NCI-H446 (cell line): ENCODE measurements around the gene TCERG1L.

Source experiments
- DNase-seq, 2 experiments: peaks; one replicate each; lab custom pipeline; 2025; lab: John Stamatoyannopoulos, UW

The TCERG1L gene

GRCh38 chr10:131124945-131125344 lies 186.6 kb downstream of the TCERG1L start:
- no peak for DNase-seq

GRCh38 chr10:131123496-131123895 lies 188.0 kb downstream of the TCERG1L start:
- DNase-seq: no peak

- no peak for DNase-seq
Observed at GRCh38 chr10:131121511-131122035, 189.9 kb downstream of the TCERG1L start.

GRCh38 chr10:131119626-131120355 lies 191.7 kb downstream of the TCERG1L start:
- DNase-seq: no peak

- DNase-seq: no peak
Observed at GRCh38 chr10:131117416-131118212, 193.9 kb downstream of the TCERG1L start.

- no peak for DNase-seq
Observed at GRCh38 chr10:131116991-131117375, 194.5 kb downstream of the TCERG1L start.

- DNase-seq: no peak
Observed at GRCh38 chr10:131116216-131116990, 195.1 kb downstream of the TCERG1L start.

GRCh38 chr10:131115801-131116200 lies 195.7 kb downstream of the TCERG1L start:
- DNase-seq: no peak

GRCh38 chr10:131115321-131115720 lies 196.2 kb downstream of the TCERG1L start:
- DNase-seq: no peak

- no peak for DNase-seq
Observed at GRCh38 chr10:131114846-131115245, 196.7 kb downstream of the TCERG1L start.

GRCh38 chr10:131113709-131114291 lies 197.7 kb downstream of the TCERG1L start:
- DNase-seq: no peak

GRCh38 chr10:131113165-131113564 lies 198.4 kb downstream of the TCERG1L start:
- no peak for DNase-seq

GRCh38 chr10:131112691-131113090 lies 198.8 kb downstream of the TCERG1L start:
- no peak for DNase-seq

- no peak for DNase-seq
Observed at GRCh38 chr10:131111471-131112080, 199.9 kb downstream of the TCERG1L start.

GRCh38 chr10:131111007-131111406 lies 200.5 kb downstream of the TCERG1L start:
- DNase-seq: no peak

GRCh38 chr10:131110241-131110783 lies 201.2 kb downstream of the TCERG1L start:
- no peak for DNase-seq

GRCh38 chr10:131109726-131110125 lies 201.8 kb downstream of the TCERG1L start:
- no peak for DNase-seq

GRCh38 chr10:131109291-131109690 lies 202.2 kb downstream of the TCERG1L start:
- DNase-seq: no peak

GRCh38 chr10:131107970-131108369 lies 203.6 kb downstream of the TCERG1L start:
- no peak for DNase-seq

GRCh38 chr10:131102676-131103075 lies 208.8 kb downstream of the TCERG1L start:
- no peak for DNase-seq

- DNase-seq: no peak
Observed at GRCh38 chr10:131102147-131102546, 209.4 kb downstream of the TCERG1L start.
